ENCODE results near the gene RNF38.

- TF ChIP-seq POLR2A (IDR thresholded peaks at IDR 0.05; ENCODE audit: low read depth, low read length) (no peak), POLR2AphosphoS5 (IDR thresholded peaks at IDR 0.05; ENCODE audit: low read depth, low read length) (no peak)
Measured at GRCh38 chr9:36364577-36364976, 35.5 kb downstream of the RNF38 start.

All from GM12892 (cell line).